ENCODE measurements around the gene NSUN2. TPM values are rescaled to one million over a fixed set of nuclear protein-coding genes. Genes with fewer than 3 reads are reported as not detected.

NSUN2 gene
- total RNA-seq, 2 donors from 2014 or later: 40.8 to 54.5 TPM

DNA sequence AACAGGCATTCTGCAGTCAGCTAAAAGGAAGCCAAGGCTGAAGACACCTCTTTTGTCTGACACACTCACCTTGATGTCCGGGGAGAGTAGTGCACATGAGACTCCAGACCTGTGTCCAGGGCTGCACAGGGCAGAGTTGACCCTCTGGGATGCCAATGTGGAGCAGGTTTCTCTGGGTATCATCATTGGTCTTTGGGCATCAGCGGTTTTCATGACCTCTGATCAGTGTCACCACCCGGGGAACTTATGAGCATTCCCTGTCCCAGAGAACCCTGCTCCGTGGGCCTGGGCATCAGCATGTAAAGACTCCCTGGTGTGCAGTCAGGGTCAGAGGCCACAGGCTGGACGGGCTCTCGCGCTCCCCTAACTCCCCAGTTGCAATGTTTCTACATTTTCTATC is 80.2 kb downstream of the NSUN2 start:
- TF ChIP-seq POLR2A (IDR thresholded peaks at IDR 0.05) (no peak), CTCF (IDR thresholded peaks at IDR 0.05) (no peak), POLR2AphosphoS5 (IDR thresholded peaks at IDR 0.05) (no peak)
- H3K9me3 ChIP-seq: no peaks in the 10 kb centered on the region
- no peak overlapping the region for H3K4me3 ChIP-seq
- no peaks in the 10 kb centered on the region for H3K4me1 ChIP-seq (replicated peaks)
- H3K36me3 ChIP-seq: no peaks in the 10 kb centered on the region
- no peak overlapping the region for H3K27ac ChIP-seq
- WGBS: 91% methylated on average over 7 of the region's 7 CpGs
- intact Hi-C loops (cut with DNase I): no loop called here
- no peaks in the 10 kb centered on the region for H3K27me3 ChIP-seq (replicated peaks; ENCODE audit: insufficient read depth)
- DNase-seq (ENCODE audit: low spot score): no peak

DNA sequence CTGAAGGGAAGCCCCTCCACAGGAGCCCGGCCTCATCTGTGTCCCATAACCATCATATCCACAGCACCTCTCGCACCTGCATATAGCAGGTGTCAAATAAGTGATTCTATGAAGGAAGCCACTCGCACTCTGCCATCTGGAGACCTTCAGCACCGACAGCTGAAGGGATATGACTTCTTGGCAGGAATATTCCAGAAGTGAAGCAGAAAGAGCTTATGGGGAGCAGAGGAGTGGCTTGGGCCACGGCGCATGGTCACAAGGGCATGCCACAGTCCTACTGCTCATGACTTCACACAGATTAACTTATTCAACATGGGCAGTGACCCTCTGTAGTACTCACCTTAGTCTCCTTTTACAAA is 80.9 kb downstream of the NSUN2 start:
- WGBS: 88% methylated on average over 6 of the region's 6 CpGs
- TF ChIP-seq POLR2AphosphoS5 (IDR thresholded peaks at IDR 0.05): no peak
- TF ChIP-seq POLR2A (IDR thresholded peaks at IDR 0.05): no peak
- no peak for TF ChIP-seq CTCF (IDR thresholded peaks at IDR 0.05)
- no peaks in the 10 kb centered on the region for H3K4me1 ChIP-seq (replicated peaks)
- H3K9me3 ChIP-seq: no peaks in the 10 kb centered on the region
- H3K27ac ChIP-seq: no peak overlapping the region
- no peaks in the 10 kb centered on the region for H3K36me3 ChIP-seq
- no peak for DNase-seq (ENCODE audit: low spot score)
- intact Hi-C loops (cut with DNase I): no loop called here
- no peaks in the 10 kb centered on the region for H3K27me3 ChIP-seq (replicated peaks; ENCODE audit: insufficient read depth)
- no peak overlapping the region for H3K4me3 ChIP-seq

DNA sequence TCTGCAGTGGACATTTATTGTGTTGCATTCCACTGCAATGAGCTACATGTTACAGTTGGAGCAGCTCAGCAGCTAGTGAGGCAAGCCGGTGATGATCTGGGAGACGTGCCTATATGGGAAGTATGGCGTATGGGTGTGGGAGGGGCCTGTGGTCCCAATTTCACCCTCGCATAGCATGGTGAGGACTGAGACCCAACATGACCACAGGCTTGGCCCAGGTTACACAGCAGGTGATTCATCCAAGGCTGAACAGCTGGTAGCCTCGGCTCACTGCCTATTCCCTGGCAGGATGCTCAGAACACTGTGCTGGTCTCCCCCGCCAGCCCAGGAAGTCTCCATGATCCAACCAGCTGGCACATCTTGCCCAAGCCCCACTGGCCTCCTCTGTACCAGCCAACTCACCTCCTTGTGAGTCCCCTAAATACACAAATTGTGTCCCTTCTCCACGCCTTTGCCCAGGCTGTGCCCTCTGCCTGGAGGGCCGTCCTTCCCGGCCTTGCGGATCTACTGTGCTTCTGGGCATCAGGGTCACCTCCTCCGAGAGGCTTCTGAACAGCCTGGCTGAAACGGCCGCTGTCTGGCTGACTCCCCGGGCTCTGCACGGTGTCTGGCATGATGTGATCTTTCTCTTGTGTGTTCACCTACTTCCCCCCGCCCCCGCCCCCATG is 81.4 kb downstream of the NSUN2 start:
- H3K9me3 ChIP-seq: no peaks in the 10 kb centered on the region
- no peak for TF ChIP-seq POLR2AphosphoS5 (IDR thresholded peaks at IDR 0.05)
- TF ChIP-seq POLR2A (IDR thresholded peaks at IDR 0.05): no peak
- TF ChIP-seq CTCF (IDR thresholded peaks at IDR 0.05): no peak
- no peak overlapping the region for H3K4me3 ChIP-seq
- no peak overlapping the region for H3K27ac ChIP-seq
- intact Hi-C loops (cut with DNase I): no loop called here
- no peaks in the 10 kb centered on the region for H3K4me1 ChIP-seq (replicated peaks)
- H3K27me3 ChIP-seq (replicated peaks; ENCODE audit: insufficient read depth): no peaks in the 10 kb centered on the region
- WGBS: 83% methylated on average over 16 of the region's 17 CpGs
- no peaks in the 10 kb centered on the region for H3K36me3 ChIP-seq
- DNase-seq (ENCODE audit: low spot score): no peak

DNA sequence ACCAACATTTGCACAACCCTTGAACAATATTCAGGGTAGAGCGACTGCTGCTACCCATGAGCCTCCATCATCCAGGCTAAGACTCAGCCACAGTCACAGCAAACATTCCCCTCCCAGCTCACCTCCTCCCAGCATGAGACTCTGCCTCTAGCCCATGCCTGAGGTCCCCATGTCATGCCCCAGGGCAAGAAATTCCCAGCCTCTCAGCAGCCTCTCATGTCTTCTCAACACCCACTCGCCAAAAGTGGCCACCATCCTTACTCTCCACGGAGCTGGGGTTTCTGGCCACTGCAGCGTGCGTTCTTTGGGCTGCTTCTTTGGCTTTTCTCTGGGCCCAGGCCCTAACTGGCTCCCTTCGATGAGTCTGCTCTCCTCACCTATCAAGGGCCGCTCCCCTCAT is 82.2 kb downstream of the NSUN2 start:
- TF ChIP-seq POLR2A (IDR thresholded peaks at IDR 0.05) (no peak), CTCF (IDR thresholded peaks at IDR 0.05) (no peak), POLR2AphosphoS5 (IDR thresholded peaks at IDR 0.05) (no peak)
- WGBS: 93% methylated on average over 7 of the region's 7 CpGs

More for the DNA sequence above, 82.2 kb downstream of the NSUN2 start:
- no peak for DNase-seq (ENCODE audit: low spot score)
- Histone ChIP-seq H3K27me3 (replicated peaks; ENCODE audit: insufficient read depth) (no peaks in the 10 kb centered on the region), H3K36me3 (no peaks in the 10 kb centered on the region), H3K9me3 (no peaks in the 10 kb centered on the region), H3K4me1 (replicated peaks) (no peaks in the 10 kb centered on the region), H3K4me3 (no peak overlapping the region), H3K27ac (no peak overlapping the region)
- intact Hi-C loops (cut with DNase I): no loop called here

Other genes starting within 250 kb of the NSUN2 start
- 1 to 10 TPM; 2.5 to 8.6 TPM for gene UBE2QL1, start 184.2 kb downstream of the NSUN2 start, total RNA-seq
- gene SRD5A1, start 396 bp upstream of the NSUN2 start, total RNA-seq: 10 to 100 TPM in 1 of 2 donors, 1 to 10 TPM in 1; 9.4 to 29.3 TPM
- gene TENT4A, start 80.4 kb upstream of the NSUN2 start, total RNA-seq: 10 to 100 TPM; 12.9 to 40.4 TPM